Activated naive CD4-positive, alpha-beta T cell treated with anti-CD3 and anti-CD28 coated beads for 36 hours (primary cell): ENCODE results near the gene ADGRD2. TPM values are rescaled to one million over a fixed set of nuclear protein-coding genes. Genes with fewer than 3 reads are reported as not detected.

ENCODE experiments used
- CTCF ChIA-PET: fragments of 350-600 bp; sonication (Branson Sonifier 250); formaldehyde crosslinking; loops from one replicate; lab custom pipeline; 2021; ENCODE audit warnings: antibody characterized with exemption; lab: Charles Lee
- DNase-seq: peaks from one replicate; pipeline ENCODE4 v3.0.0-alpha.2; 2020
- H3K27ac Mint-ChIP-seq: one replicate; pipeline ENCODE4 v1.8.0; 2021; ENCODE audit warnings: mild to moderate bottlenecking, mixed read lengths
- H3K27me3 Mint-ChIP-seq: one replicate; pipeline ENCODE4 v1.8.0; 2021; ENCODE audit warnings: low read depth, mixed read lengths
- H3K36me3 Mint-ChIP-seq: one replicate; pipeline ENCODE4 v1.8.0; 2021; ENCODE audit warnings: low read depth, mixed read lengths
- H3K4me1 Mint-ChIP-seq: one replicate; pipeline ENCODE4 v1.8.0; 2021; ENCODE audit warnings: low read depth, mixed read lengths
- H3K4me3 Mint-ChIP-seq: one replicate; pipeline ENCODE4 v1.8.0; 2021; ENCODE audit warnings: mild to moderate bottlenecking, moderate library complexity, mixed read lengths
- H3K9me3 Mint-ChIP-seq: one replicate; pipeline ENCODE4 v1.8.0; 2021; ENCODE audit warnings: mixed read lengths
- intact Hi-C: fragments of 100-400 bp; cut with micrococcal nuclease; formaldehyde crosslinking; loops from one replicate; pipeline ENCODE4 v1.15.1; 2023
- total RNA-seq, 2 experiments: library from RNA; stranded (reverse); gene quantifications; one replicate each; pipeline ENCODE4 v1.2.3, GENCODE V29; 2021

The ADGRD2 gene
- total RNA-seq, 2 experiments from 2014 or later, result not detected

DNA sequence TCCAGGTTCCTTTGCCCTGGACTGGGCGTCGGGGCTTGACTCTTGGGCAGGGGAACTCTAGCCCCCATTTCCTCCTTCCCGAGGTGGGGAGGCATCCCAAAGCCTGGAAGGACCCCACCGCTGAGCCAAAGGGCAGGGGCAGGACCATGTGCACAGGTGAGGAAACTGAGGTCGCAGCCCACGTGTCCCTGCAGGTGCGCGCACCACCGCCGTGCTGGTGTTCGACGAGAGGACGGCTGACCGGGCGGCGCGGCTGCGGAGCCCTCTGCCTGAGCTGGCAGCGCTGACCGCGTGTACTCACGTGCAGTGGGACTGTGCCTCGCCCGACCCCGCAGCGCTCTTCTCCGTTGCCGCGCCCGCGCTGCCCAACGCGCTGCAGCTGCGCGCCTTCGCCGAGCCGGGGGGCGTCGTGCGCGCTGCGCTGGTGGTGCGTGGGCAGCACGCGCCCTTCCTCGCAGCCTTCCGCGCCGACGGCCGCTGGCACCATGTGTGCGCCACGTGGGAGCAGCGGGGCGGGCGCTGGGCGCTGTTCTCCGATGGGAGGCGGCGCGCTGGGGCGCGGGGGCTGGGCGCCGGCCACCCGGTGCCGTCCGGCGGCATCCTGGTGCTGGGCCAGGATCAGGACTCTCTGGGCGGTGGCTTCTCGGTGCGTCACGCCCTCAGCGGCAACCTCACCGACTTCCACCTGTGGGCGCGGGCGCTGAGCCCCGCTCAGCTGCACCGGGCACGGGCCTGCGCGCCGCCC is 2.8 kb downstream of the ADGRD2 start:
- peaks cover 37% of the 10 kb centered on the region for H3K27me3 Mint-ChIP-seq
- no peaks in the 10 kb centered on the region for H3K36me3 Mint-ChIP-seq
- peaks cover 2% of the 10 kb centered on the region for H3K4me1 Mint-ChIP-seq
- H3K4me3 Mint-ChIP-seq, result no peak overlapping the region
- intact Hi-C loops, result no loop called here
- CTCF ChIA-PET, result no interaction called here
- H3K9me3 Mint-ChIP-seq, result no peaks in the 10 kb centered on the region
- no peak for DNase-seq
- no peak overlapping the region for H3K27ac Mint-ChIP-seq

GRCh38 chr9:124453586-124454191 is 3.4 kb downstream of the ADGRD2 start:
- H3K27ac Mint-ChIP-seq, result no peak overlapping the region
- peaks cover 34% of the 10 kb centered on the region for H3K27me3 Mint-ChIP-seq
- no peaks in the 10 kb centered on the region for H3K36me3 Mint-ChIP-seq
- H3K4me1 Mint-ChIP-seq, result peaks cover 2% of the 10 kb centered on the region
- intact Hi-C loops, result no loop called here
- no peak overlapping the region for H3K4me3 Mint-ChIP-seq
- no peaks in the 10 kb centered on the region for H3K9me3 Mint-ChIP-seq
- CTCF ChIA-PET, result no interaction called here
- no peak for DNase-seq

DNA sequence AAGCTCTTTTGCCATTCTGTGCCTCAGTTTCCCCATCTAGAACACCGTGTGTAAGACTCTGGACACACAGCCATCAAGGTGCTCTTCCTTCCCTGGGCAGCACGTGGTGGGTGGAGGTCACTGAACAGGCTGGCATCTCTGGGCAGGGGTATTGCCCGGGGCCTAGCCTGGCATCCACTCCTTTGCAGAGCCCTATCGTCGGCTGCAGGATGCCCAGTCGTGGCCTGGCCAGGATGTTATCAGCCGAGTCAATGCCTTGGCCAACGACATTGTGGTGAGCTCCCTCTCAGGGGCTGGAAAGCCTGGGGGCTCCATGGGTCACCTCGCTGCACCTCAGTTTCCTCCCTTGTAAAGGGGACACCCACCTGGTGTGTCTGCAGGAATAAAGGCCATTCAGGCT is 4.0 kb downstream of the ADGRD2 start:
- H3K4me3 Mint-ChIP-seq, result no peak overlapping the region

GRCh38 chr9:124454791-124455443 is 4.7 kb downstream of the ADGRD2 start:
- Mint-ChIP-seq H3K4me1 (peaks cover 2% of the 10 kb centered on the region), H3K27me3 (peaks cover 27% of the 10 kb centered on the region), H3K27ac (no peak overlapping the region), H3K9me3 (no peaks in the 10 kb centered on the region), H3K36me3 (no peaks in the 10 kb centered on the region), H3K4me3 (no peak overlapping the region)
- no peak for DNase-seq
- CTCF ChIA-PET, result no interaction called here
- intact Hi-C loops, result no loop called here

More for the DNA sequence above, 4.0 kb downstream of the ADGRD2 start:
- no peaks in the 10 kb centered on the region for H3K9me3 Mint-ChIP-seq
- peaks cover 2% of the 10 kb centered on the region for H3K4me1 Mint-ChIP-seq
- H3K27me3 Mint-ChIP-seq, result peaks cover 33% of the 10 kb centered on the region
- H3K27ac Mint-ChIP-seq, result no peak overlapping the region
- H3K36me3 Mint-ChIP-seq, result no peaks in the 10 kb centered on the region
- intact Hi-C loops, result no loop called here
- DNase-seq, result no peak
- CTCF ChIA-PET, result no interaction called here

GRCh38 chr9:124455820-124456219 is 5.6 kb downstream of the ADGRD2 start:
- Mint-ChIP-seq H3K4me3 (no peak overlapping the region), H3K9me3 (no peaks in the 10 kb centered on the region), H3K27me3 (peaks cover 20% of the 10 kb centered on the region), H3K4me1 (no peaks in the 10 kb centered on the region), H3K36me3 (no peaks in the 10 kb centered on the region), H3K27ac (no peak overlapping the region)
- no peak for DNase-seq
- CTCF ChIA-PET, result no interaction called here
- intact Hi-C loops, result no loop called here

- no peak overlapping the region for H3K27ac Mint-ChIP-seq
- DNase-seq, result no peak
- no peaks in the 10 kb centered on the region for H3K36me3 Mint-ChIP-seq
- H3K27me3 Mint-ChIP-seq, result peaks cover 13% of the 10 kb centered on the region
- no peaks in the 10 kb centered on the region for H3K9me3 Mint-ChIP-seq
- intact Hi-C loops, result no loop called here
- H3K4me3 Mint-ChIP-seq, result no peak overlapping the region
- H3K4me1 Mint-ChIP-seq, result no peaks in the 10 kb centered on the region
- CTCF ChIA-PET, result no interaction called here
Observed at GRCh38 chr9:124456341-124457078, 6.3 kb downstream of the ADGRD2 start.

- no peaks in the 10 kb centered on the region for H3K9me3 Mint-ChIP-seq
- H3K27ac Mint-ChIP-seq, result no peak overlapping the region
- H3K4me1 Mint-ChIP-seq, result no peaks in the 10 kb centered on the region
- CTCF ChIA-PET, result no interaction called here
- H3K4me3 Mint-ChIP-seq, result no peak overlapping the region
- no peaks in the 10 kb centered on the region for H3K36me3 Mint-ChIP-seq
- no peak for DNase-seq
- peaks cover 7% of the 10 kb centered on the region for H3K27me3 Mint-ChIP-seq
- intact Hi-C loops, result no loop called here
Observed at GRCh38 chr9:124457079-124457886, 7.0 kb downstream of the ADGRD2 start.

DNA sequence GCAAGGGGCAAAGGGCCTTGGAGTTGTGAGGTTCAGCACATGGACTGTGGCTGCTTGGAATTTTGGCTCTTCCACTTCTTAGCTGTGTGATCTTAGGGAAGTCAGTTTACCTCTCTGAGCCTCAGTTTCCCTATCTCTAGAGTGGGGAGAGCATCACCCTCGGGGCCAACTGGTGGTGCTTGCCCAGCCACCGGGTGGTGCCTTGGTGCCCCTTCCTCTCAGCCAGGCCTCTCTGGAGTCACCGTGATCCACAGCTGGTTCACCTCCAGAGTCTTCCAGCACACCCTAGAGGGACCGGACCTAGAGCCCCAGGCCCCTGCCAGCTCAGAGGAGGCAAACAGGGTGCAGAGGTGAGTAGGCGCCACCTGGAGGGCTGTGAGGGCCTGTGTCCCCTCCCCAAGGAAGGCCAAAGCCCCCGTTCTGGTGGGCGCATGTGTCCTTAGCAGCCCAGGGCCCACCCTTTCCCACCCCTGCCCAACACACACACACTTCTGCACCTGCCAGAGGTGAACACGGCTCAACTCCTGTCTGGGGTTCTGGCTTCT is 7.7 kb downstream of the ADGRD2 start:
- Mint-ChIP-seq H3K27me3 (peaks cover 2% of the 10 kb centered on the region), H3K27ac (no peak overlapping the region), H3K9me3 (no peaks in the 10 kb centered on the region), H3K36me3 (no peaks in the 10 kb centered on the region), H3K4me1 (no peaks in the 10 kb centered on the region), H3K4me3 (no peak overlapping the region)
- intact Hi-C loops, result no loop called here
- CTCF ChIA-PET, result no interaction called here
- no peak for DNase-seq

DNA sequence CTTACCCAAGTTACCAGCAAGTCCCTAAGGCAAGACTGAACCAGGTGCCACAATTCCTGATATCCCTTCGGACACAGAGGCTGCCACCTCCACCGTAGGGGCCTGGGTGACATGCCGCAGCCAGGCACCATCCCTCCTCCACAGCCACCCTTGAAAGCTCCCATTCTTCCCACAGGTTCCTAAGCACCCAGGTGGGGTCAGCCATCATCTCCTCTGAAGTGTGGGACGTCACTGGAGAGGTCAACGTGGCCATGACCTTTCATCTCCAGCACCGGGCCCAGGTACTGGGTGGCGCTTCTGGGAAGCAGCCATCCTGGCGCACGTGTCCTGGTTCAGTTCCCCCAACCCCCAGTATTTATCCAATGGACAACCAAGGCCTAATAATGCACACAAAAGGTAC is 8.2 kb downstream of the ADGRD2 start:
- intact Hi-C loops, result no loop called here
- Mint-ChIP-seq H3K36me3 (no peaks in the 10 kb centered on the region), H3K27ac (no peak overlapping the region), H3K4me3 (no peak overlapping the region), H3K4me1 (no peaks in the 10 kb centered on the region), H3K9me3 (no peaks in the 10 kb centered on the region), H3K27me3 (peaks cover 2% of the 10 kb centered on the region)
- DNase-seq, result no peak
- CTCF ChIA-PET, result interaction anchor here (0.5 kb wide), 1 partner anchor 15 kb away, joined by 3 read pairs; no protein-coding TSS in a partner anchor

- H3K4me1 Mint-ChIP-seq, result no peaks in the 10 kb centered on the region
- H3K36me3 Mint-ChIP-seq, result no peaks in the 10 kb centered on the region
- DNase-seq, result no peak
- no peak overlapping the region for H3K4me3 Mint-ChIP-seq
- peaks cover 4% of the 10 kb centered on the region for H3K27me3 Mint-ChIP-seq
- no peaks in the 10 kb centered on the region for H3K9me3 Mint-ChIP-seq
- no peak overlapping the region for H3K27ac Mint-ChIP-seq
- CTCF ChIA-PET, result no interaction called here
- intact Hi-C loops, result no loop called here
Observed at GRCh38 chr9:124462739-124463138, 12.5 kb downstream of the ADGRD2 start.

DNA sequence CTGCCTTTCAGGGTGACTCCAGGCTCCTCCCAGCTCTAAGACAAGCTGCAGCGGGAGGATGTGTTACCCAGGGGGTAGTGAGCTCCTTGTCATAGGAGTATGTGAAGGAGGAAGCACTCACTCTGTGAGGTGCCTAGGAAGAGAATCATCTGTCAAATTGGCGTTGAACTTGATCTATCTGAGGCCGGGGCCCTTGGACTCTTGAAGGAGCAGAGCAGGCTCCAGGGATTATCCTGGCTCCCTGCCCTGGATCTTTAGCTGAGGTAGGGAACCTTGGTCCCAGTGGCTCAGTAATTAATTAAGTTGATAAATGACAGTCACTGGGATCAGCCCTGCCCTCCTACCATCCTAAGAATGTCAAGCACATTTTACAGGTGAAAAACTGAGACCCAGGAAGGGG is 15.5 kb downstream of the ADGRD2 start:
- H3K27me3 Mint-ChIP-seq, result peaks cover 8% of the 10 kb centered on the region
- no peaks in the 10 kb centered on the region for H3K4me1 Mint-ChIP-seq
- H3K27ac Mint-ChIP-seq, result no peak overlapping the region
- H3K9me3 Mint-ChIP-seq, result no peaks in the 10 kb centered on the region
- no peak overlapping the region for H3K4me3 Mint-ChIP-seq
- H3K36me3 Mint-ChIP-seq, result no peaks in the 10 kb centered on the region
- intact Hi-C loops, result no loop called here
- no peak for DNase-seq
- CTCF ChIA-PET, result no interaction called here
